NCI-H1105 (cell line): Measurements from ENCODE around the gene BRD7.
"Not testable (repeated sequence)": the region's sequence is repeated elsewhere in the genome, so short reads cannot be mapped to it uniquely, and the experiment has no call there.

Experiments
- DNase-seq: peaks from one replicate; lab custom pipeline; 2025; lab: John Stamatoyannopoulos, UW

The BRD7 gene

GRCh38 chr16:50359626-50360025 lies 9.2 kb downstream of the BRD7 start:
- DNase-seq, result no peak

- peak; percentile 18 for DNase-seq
Observed at GRCh38 chr16:50354629-50355456, 13.9 kb downstream of the BRD7 start.

GRCh38 chr16:50354082-50354481 lies 14.7 kb downstream of the BRD7 start:
- DNase-seq, result no peak

- no peak for DNase-seq
Observed at GRCh38 chr16:50351952-50352351, 16.8 kb downstream of the BRD7 start.

GRCh38 chr16:50351116-50351515 lies 17.7 kb downstream of the BRD7 start:
- no peak for DNase-seq

GRCh38 chr16:50345210-50345609 lies 23.6 kb downstream of the BRD7 start:
- not testable (repeated sequence) for DNase-seq

GRCh38 chr16:50343566-50343965 lies 25.2 kb downstream of the BRD7 start:
- not testable (repeated sequence) for DNase-seq

GRCh38 chr16:50340578-50340977 lies 28.2 kb downstream of the BRD7 start:
- DNase-seq, result no peak

- no peak for DNase-seq
Observed at GRCh38 chr16:50338371-50339231, 30.2 kb downstream of the BRD7 start.

GRCh38 chr16:50336884-50337283 lies 31.9 kb downstream of the BRD7 start:
- DNase-seq, result no peak

- no peak for DNase-seq
Observed at GRCh38 chr16:50335196-50335958, 33.4 kb downstream of the BRD7 start.

- no peak for DNase-seq
Observed at GRCh38 chr16:50334106-50334975, 34.4 kb downstream of the BRD7 start.

- DNase-seq, result no peak
Observed at GRCh38 chr16:50332599-50332998, 36.2 kb downstream of the BRD7 start.

GRCh38 chr16:50331570-50331969 lies 37.2 kb downstream of the BRD7 start:
- DNase-seq, result no peak

GRCh38 chr16:50329446-50330189 lies 39.2 kb downstream of the BRD7 start:
- DNase-seq, result no peak

GRCh38 chr16:50326835-50327465 lies 41.8 kb downstream of the BRD7 start:
- DNase-seq, result no peak

- no peak for DNase-seq
Observed at GRCh38 chr16:50326264-50326663, 42.5 kb downstream of the BRD7 start.

GRCh38 chr16:50324345-50324744 lies 44.4 kb downstream of the BRD7 start:
- no peak for DNase-seq

GRCh38 chr16:50323335-50324011 lies 45.3 kb downstream of the BRD7 start:
- DNase-seq, result peak; percentile 40

GRCh38 chr16:50322333-50322732 lies 46.5 kb downstream of the BRD7 start:
- no peak for DNase-seq
